Body of pancreas (tissue), 4 donors: Measurements from ENCODE around the gene CRK.

Source experiments
- CTCF ChIP-seq, 7 experiments: fragments of 450-650 bp in 4 of 7; fragments of 200-600 bp in 3 of 7; sonication (generic) in 3 of 7; IDR thresholded peaks; one replicate each; pipeline ENCODE4 v1.5.1; 2016 to 2019; ENCODE audit warnings: antibody characterized with exemption in 7 of 7
- POLR2A ChIP-seq, 3 donors: fragments of 450-650 bp; IDR thresholded peaks; one replicate each; pipeline ENCODE4 v1.6.1; 2016; ENCODE audit warnings: antibody characterized with exemption in 3 of 3, mild to moderate bottlenecking in 2 of 3

GRCh38 chr17:1490643-1491442 lies 34.8 kb upstream of the CRK start:
- TF ChIP-seq CTCF (IDR thresholded peaks at IDR 0.05) = no peak
- peak; percentile 22 to 68 (median 55) for TF ChIP-seq POLR2A (IDR thresholded peaks at IDR 0.05)
